Right kidney (tissue), 9 donors: ENCODE data around the gene TMEM214.

ENCODE experiments used
- DNase-seq: peaks from one replicate; pipeline ENCODE4 v3.0.0-alpha.2; 2016
- long read RNA-seq, 8 donors: transcript quantifications; one replicate each; lab custom pipeline, GENCODE V29; 2026

Gene TMEM214, protein sequence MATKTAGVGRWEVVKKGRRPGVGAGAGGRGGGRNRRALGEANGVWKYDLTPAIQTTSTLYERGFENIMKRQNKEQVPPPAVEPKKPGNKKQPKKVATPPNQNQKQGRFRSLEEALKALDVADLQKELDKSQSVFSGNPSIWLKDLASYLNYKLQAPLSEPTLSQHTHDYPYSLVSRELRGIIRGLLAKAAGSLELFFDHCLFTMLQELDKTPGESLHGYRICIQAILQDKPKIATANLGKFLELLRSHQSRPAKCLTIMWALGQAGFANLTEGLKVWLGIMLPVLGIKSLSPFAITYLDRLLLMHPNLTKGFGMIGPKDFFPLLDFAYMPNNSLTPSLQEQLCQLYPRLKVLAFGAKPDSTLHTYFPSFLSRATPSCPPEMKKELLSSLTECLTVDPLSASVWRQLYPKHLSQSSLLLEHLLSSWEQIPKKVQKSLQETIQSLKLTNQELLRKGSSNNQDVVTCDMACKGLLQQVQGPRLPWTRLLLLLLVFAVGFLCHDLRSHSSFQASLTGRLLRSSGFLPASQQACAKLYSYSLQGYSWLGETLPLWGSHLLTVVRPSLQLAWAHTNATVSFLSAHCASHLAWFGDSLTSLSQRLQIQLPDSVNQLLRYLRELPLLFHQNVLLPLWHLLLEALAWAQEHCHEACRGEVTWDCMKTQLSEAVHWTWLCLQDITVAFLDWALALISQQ
- long read RNA-seq, donor 1, partial matches to known transcripts = 0 of 5 reads
- long read RNA-seq, donor 1, other reads (novel, unspliced or antisense) = 0 of 5 reads
- long read RNA-seq, donor 2, partial matches to known transcripts = 0 of 5 reads
- long read RNA-seq, donor 2, other reads (novel, unspliced or antisense) = 0 of 5 reads
- long read RNA-seq, donor 3, partial matches to known transcripts = 13 of 15 reads
- long read RNA-seq, donor 3, other reads (novel, unspliced or antisense) = 0 of 15 reads
- long read RNA-seq, donor 4, partial matches to known transcripts = 0 of 12 reads
- long read RNA-seq, donor 4, other reads (novel, unspliced or antisense) = 0 of 12 reads
- long read RNA-seq, donor 5, transcript TMEM214-201 (17 exons, 2,990 nt) = major isoform, 5 of 10 reads
- long read RNA-seq, donor 5, partial matches to known transcripts = 0 of 10 reads
- long read RNA-seq, donor 5, other reads (novel, unspliced or antisense) = 0 of 10 reads
- long read RNA-seq, donor 6, partial matches to known transcripts = 0 of 10 reads
- long read RNA-seq, donor 6, other reads (novel, unspliced or antisense) = 0 of 10 reads
- long read RNA-seq, donor 7, partial matches to known transcripts = 8 of 19 reads
- long read RNA-seq, donor 7, other reads (novel, unspliced or antisense) = 0 of 19 reads
- long read RNA-seq, donor 8, partial matches to known transcripts = 0 of 8 reads
- long read RNA-seq, donor 8, other reads (novel, unspliced or antisense) = 0 of 8 reads

DNA sequence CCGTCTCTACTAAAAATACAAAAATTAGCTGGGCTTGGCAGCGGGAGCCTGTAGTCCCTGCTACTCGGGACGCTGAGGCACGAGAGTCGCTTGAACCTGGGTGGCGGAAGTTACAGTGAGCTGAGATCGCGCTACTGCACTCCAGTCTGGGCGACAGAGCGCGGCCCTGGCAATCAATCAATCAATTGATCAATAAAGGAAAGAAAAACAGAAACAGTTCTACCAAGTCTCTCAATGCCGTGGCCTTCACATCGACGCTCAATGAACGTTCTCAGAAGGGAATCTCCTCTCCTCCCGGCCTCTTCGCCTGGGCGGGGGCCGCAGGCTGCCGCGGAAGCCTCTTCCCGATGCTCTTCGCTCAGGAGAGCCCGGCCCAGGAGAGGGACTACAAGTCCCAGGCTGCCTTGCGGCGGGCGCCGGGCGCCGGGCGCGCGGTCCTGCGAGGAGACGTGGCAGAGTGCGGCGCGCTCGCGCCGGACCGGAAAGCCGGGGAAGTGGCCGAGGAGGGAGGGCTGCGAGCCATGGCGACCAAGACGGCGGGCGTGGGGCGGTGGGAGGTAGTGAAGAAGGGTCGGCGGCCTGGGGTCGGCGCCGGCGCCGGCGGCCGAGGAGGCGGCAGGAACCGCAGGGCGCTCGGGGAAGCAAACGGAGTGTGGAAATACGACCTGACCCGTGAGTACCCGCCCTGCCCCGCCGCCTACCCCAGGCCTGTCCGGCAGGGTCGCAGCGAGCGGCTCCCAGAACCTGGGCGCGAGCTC is at the start of gene TMEM214:
TSS of gene TMEM214 (plus strand) at position 471 of the 758 bp plus-strand sequence. CDS start at position 522, 51 bp downstream.
- DNase-seq = peak; percentile 88

DNA sequence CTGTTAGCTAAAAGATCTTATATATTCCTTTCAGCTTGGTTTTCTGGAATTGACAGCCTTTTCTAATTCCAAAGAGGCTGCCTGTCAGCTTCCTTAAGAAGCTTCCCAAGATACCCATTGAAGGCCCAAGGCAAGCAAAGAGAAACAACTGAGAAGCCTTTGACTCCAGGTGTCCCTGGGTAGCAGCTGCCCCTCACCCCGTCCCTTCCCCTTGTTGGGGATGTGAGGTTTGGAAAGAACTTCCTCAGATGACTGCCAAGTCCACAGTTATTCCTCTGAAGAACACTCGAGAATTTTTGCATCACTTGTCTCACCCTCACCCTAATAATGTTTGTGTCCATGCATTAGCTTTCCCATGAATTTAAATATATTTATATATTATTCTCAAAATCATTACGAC is 49.0 kb upstream of the TMEM214 start:
- no peak for DNase-seq

GRCh38 chr2:26985807-26986206 is 47.0 kb upstream of the TMEM214 start:
- no peak for DNase-seq

- no peak for DNase-seq
These were observed 46.2 kb upstream of the TMEM214 start for GRCh38 chr2:26986576-26986975.

GRCh38 chr2:26988058-26988860 is 44.5 kb upstream of the TMEM214 start:
- DNase-seq = no peak

DNA sequence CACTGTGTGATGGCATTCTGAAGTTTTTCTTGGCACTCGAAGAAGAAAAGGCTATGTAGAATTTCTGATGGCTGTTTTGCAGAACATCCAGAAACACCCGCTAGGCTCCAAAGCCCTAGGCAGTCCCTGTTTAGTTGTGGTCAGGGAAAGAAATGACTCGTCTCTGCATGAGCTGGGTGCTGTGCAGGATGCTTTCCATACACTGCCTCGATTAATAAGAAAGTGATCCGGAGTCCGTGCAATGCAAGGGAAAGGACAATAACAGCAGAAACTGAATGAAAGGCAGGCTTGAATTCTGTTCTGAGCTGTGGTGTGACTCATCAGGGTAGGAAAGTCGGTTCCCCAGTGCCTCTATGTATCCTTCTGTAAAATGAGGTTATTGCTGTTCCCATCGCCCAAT is 43.6 kb upstream of the TMEM214 start:
- DNase-seq = no peak

GRCh38 chr2:26991717-26992116 is 41.0 kb upstream of the TMEM214 start:
- DNase-seq = no peak

DNA sequence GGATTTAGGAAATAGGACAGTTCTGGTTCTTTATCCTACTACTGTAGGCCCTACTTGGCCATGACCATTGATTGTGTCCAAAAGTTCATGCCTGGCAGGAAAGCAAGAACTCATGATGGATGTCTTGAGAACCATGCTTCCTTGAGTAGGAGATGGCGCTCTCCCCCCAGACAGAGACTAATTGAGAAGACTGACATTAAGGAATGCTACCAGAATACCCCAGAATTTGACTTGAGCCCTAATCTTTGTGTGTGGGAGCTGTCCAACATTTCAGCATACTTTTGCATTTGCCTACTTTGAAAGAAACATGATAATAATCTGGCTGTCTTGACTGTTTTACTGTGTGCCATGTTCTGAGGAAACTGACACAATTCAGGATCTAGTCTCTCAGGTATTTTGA is 39.0 kb upstream of the TMEM214 start:
- DNase-seq = no peak

DNA sequence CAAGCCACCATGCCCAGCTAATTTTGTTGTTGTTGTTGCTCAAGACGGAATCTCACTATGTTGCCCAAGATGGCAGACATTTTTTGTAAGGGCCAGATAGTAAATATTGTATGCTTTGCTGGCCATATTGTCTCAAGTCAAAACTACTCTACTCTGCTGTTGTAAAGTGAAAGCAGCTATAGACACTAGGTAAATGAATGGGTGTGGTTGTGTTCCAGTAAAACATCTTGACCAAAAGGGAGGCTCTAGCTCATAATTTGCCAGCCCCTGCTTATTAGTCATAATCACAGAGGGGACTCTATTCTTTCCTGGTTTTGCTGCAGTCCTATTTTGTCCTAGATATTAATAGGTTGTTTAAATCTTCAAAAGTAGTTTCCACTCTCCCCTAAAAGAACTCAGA is 37.8 kb upstream of the TMEM214 start:
- DNase-seq = no peak

DNA sequence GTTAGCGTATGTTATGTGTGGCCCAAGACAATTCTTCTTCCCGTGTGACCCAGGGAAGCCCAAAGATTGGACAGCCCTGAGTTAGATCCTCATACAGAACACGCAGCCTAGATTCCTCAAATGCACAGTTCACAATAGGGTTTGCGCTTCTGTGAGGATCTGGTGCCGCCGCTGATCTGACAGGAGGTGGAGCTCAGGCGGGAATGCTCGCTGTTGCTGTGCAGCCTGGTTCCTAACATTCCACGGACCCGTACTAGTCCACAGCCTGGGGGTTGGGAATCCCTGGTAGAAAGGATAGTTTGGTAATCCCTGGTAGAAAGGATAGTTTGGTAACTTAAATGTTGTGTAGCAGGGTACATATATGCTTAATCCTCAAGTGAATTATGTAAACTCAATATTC is 35.4 kb upstream of the TMEM214 start:
- DNase-seq = no peak

- no peak for DNase-seq
These were observed 34.4 kb upstream of the TMEM214 start for GRCh38 chr2:26998323-26998722.

- DNase-seq = no peak
These were observed 32.5 kb upstream of the TMEM214 start for GRCh38 chr2:27000228-27000627.

DNA sequence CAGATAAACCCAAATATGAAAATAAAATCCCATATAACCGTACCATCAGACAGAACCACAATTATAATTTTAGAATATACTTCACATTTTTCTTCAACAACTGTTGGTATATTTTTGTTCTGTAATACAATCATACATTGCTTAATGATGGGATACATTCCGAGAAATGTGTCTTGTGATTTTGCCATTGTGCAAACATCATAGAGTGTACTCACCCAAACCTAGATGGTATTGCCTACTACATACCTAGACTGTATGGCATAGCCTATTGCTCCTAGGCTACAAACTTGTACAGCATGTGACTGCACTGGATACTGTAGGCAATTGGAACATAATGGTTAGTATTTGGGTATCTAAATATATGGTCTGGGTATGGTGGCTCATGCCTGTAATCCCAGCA is 31.8 kb upstream of the TMEM214 start:
- no peak for DNase-seq

GRCh38 chr2:27001950-27002349 is 30.8 kb upstream of the TMEM214 start:
- no peak for DNase-seq

GRCh38 chr2:27003007-27003406 is 29.8 kb upstream of the TMEM214 start:
- no peak for DNase-seq

DNA sequence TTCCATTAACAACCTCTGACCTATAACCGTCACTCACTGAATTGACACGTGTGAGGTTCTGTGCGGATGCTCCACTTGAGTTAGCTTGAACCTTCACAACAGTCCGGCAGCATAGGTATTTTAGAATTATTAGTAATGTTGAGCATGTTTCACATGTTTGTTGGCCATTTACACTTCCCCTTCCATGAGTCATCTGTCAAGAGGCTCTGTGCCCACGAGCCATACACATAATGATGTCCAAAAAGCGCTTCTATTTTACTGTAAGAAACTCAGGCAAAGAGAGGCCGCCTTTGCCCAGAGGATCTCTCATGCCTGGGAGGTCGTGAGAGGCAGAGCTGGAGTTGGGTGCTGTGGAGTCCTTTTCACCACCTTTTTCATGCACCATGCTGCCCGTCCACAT is 28.9 kb upstream of the TMEM214 start:
- no peak for DNase-seq

DNA sequence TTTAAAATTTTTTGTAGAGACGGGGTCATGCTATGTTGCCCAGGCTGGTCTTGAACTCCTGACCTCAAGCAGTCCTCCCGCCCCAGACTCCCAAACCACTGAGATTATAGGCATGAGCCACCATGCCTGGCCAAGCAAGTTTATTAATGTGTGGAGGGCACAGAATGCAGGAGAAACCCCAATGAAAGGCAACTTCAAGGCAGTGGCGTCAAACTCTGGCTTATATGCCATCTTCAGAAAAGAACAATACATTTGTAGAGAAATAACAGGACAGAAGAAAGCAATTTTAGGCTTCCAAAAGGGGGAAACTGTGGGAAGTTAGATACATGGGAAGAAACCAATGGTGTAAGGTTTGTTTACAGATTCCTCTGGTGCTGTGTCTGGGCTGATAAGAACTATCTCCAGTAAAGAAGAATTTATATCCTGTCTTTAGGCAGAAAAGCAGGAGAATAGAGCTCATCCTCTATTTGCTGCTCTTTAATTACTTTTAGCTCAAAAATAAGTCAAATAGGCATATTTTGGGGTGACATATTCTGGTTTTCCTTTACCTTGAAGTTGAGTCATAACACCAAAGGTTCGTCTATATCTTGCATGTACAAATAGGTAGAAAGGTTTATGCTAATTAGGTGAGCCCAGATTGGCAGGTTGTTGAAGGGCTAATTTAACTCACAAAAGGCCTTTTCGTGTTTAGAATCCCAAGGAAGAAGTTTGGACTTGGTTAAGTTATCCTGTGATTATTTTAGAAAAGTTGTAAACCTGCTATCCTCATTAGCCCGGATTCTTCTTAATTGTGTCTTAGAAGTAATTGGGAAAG is 26.0 kb upstream of the TMEM214 start:
- DNase-seq = no peak

- no peak for DNase-seq
These were observed 25.1 kb upstream of the TMEM214 start for GRCh38 chr2:27007416-27008374.
